ENCODE data around the gene CCNY.

GRCh38 chr10:35432781-35433338, 96.6 kb downstream of the CCNY start:
- TF ChIP-seq CTCF (IDR thresholded peaks at IDR 0.05) = no peak
- TF ChIP-seq POLR2A (IDR thresholded peaks at IDR 0.05) = no peak
- TF ChIP-seq POLR2AphosphoS5 (IDR thresholded peaks at IDR 0.05) = no peak
